ENCODE data around the gene CRIP2.

Gene CRIP2

DNA sequence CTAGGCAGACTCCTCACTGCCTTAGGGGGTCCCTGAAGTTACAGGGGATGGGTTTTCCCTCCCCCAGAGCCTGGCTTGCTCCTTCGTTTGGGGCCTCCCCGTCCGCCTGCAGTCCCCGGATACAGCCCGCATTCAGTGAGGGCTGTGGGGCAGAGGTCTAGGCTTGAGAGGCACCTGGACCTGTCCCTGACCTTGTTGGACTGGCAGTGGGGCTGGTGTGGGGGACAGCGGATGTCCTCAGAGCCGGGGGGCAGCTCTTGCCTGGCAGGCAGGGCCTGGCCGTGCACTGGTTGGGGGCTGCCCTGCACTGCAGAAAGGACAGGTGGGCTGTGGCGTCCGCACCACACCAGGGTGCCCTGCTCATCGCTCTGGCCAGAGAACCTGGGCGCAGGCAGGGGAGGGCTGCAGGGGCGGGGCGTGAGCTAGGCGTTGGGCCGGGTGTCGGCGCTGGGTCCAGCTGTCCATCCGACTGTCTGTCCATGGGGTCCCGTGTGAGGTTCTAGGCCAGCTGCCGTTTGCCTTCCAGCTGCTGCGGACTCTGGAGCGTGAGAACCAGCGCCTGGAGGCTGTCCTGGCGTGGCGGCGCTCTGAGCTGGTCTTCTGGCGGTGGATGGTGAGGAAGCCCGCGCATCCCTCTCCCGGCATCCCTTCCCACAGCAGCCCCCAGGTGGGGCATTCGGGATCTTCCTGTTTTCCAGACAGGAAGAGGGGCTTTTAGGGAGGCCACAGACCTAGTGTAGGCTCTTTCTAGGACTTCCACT lies 22.4 kb downstream of the CRIP2 start:
- Histone ChIP-seq H3K4me1 (ENCODE audit: control insufficient read depth, insufficient read depth, low read length, unreplicated experiment) (peaks cover under 1% of the 10 kb centered on the region), H3K36me3 (ENCODE audit: insufficient read depth, low read length) (no peaks in the 10 kb centered on the region), H3K27ac (ENCODE audit: low read depth, low read length) (no peak overlapping the region)

DNA sequence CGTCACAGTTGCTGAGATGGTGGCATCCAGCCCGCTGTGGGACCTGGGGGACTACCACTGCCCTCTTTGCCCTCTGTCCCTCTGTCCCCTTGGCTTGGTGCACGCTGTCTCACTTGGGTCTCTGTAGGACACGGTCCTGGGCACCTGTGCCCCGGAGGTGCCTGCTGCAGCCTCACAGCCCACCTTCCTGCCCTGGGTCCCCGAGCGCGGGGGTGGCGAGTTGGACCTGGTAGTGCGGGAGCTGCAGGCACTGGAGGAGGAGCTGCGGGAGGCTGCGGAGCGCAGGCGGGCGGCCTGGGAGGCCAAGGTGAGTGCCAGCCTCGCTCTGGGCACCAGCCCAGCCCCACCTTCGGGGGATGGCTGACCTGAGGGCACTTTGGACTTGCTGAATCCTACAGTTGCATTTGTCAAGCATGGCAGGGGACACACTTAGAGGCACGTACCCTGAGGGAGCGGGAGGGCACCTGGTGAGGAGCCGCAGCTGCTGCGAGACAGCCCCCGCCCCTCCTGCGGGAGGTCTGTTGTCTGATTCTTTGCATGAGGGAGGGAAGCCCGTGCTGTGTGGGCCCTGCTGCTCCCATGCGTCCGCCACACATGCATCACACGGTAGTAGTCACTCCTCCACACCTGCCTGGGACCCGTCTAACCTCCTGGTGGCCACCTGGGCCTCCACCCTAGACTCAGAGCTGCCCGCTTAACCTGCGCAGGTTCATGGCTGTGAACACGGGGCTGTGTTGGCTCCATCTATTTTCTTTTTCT lies 23.2 kb downstream of the CRIP2 start:
- H3K4me3 ChIP-seq (ENCODE audit: low read depth, low read length) = no peak overlapping the region
- no peaks in the 10 kb centered on the region for H3K27me3 ChIP-seq (ENCODE audit: insufficient read depth, low read length)
- H2AFZ ChIP-seq (ENCODE audit: low read length, unreplicated experiment) = no peak overlapping the region
- no peaks in the 10 kb centered on the region for H3K4me1 ChIP-seq (ENCODE audit: control insufficient read depth, insufficient read depth, low read length, unreplicated experiment)
- no peaks in the 10 kb centered on the region for H3K36me3 ChIP-seq (ENCODE audit: insufficient read depth, low read length)
- H3K79me2 ChIP-seq (ENCODE audit: control insufficient read depth, insufficient read depth, low read length, unreplicated experiment) = peaks cover 1% of the 10 kb centered on the region
- no peak overlapping the region for H3K27ac ChIP-seq (ENCODE audit: low read depth, low read length)

More for the DNA sequence above, 22.4 kb downstream of the CRIP2 start:
- Histone ChIP-seq H3K27me3 (ENCODE audit: insufficient read depth, low read length) (no peaks in the 10 kb centered on the region), H2AFZ (ENCODE audit: low read length, unreplicated experiment) (no peak overlapping the region), H3K4me3 (ENCODE audit: low read depth, low read length) (no peak overlapping the region), H3K79me2 (ENCODE audit: control insufficient read depth, insufficient read depth, low read length, unreplicated experiment) (peaks cover 3% of the 10 kb centered on the region)

DNA sequence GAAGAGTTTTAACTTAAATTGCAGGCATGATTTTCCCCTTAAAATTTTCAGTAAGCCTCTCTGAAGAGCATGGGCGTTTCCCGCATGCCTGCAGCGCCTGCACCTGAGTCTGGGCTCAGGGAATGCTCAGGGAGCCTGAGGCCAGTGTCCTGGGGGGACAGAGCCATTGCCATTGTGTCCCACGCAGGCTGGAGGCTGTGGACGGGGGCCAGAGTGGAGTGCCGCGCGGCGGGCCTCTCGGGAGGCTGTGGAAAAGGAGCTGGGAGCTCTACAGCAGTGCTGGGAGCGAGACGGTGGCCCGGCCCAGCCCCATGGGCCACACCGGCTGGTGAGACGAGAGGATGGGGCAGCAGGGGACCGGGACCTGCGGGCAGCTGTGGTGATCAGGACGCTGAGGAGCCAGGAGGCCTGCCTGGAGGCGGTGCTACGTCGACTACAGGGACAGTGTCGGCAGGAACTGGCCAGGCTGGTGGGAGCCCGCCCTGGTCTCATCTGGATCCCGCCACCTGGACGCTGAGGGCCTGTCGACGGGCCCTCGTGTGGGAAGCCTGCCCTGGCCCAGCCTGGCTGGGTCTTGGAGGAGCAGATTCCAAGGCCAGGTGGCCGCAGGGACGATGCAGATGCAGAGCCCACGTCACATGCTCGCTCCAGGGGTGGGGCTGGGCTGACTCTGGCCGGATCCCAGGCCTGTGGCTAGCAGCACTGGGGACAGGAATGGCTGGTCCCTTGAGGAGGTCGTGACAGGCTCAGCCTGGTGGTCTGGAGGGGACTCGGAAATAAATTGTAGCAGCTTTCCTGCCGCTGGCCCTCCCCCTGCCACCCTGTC lies 24.0 kb downstream of the CRIP2 start:
- Histone ChIP-seq H3K27ac (ENCODE audit: low read depth, low read length) (no peak overlapping the region), H3K4me1 (ENCODE audit: control insufficient read depth, insufficient read depth, low read length, unreplicated experiment) (no peaks in the 10 kb centered on the region), H2AFZ (ENCODE audit: low read length, unreplicated experiment) (no peak overlapping the region), H3K4me3 (ENCODE audit: low read depth, low read length) (no peak overlapping the region), H3K27me3 (ENCODE audit: insufficient read depth, low read length) (no peaks in the 10 kb centered on the region), H3K79me2 (ENCODE audit: control insufficient read depth, insufficient read depth, low read length, unreplicated experiment) (no peaks in the 10 kb centered on the region), H3K36me3 (ENCODE audit: insufficient read depth, low read length) (no peaks in the 10 kb centered on the region)

DNA sequence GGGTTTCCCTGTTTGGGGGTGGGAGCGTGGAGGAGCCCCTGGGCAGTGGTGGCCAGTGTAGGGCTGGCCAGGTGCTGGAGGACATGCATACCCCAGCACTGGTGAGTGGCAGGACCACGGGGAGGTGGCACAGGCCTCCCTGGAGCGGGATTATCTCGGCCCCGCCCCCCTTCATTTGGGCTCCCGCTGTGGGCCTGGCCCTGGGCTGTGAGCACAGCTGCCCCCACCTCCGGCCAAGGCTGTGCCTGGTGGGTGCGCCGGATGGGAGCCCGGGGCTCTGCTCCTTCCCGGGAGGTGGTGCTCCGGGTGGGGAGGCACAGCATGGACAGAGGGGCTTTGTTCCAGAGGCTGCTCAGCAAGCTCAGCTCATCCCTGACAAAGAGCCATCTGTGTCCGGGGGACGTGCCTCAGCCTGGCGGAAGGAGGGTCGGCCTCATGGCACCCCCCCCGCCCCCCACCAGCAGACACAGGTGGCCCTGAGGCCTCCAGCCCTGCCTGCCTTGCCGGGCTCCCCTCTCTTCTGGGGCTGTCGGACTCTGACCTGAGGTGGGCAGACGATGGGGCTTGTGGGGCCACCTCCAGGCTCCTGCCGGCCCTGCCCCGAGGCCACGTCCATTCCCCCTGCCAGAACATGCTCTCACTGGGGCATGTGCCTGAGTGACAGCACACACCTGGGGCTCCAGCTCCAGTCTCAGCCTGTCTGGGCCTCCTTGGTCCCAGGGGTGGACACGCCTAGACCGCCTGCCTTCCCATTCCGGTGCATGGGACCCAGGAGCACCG lies 24.8 kb downstream of the CRIP2 start:
- no peaks in the 10 kb centered on the region for H3K4me1 ChIP-seq (ENCODE audit: control insufficient read depth, insufficient read depth, low read length, unreplicated experiment)
- no peaks in the 10 kb centered on the region for H3K79me2 ChIP-seq (ENCODE audit: control insufficient read depth, insufficient read depth, low read length, unreplicated experiment)
- no peak overlapping the region for H3K27ac ChIP-seq (ENCODE audit: low read depth, low read length)
- H3K4me3 ChIP-seq (ENCODE audit: low read depth, low read length) = no peak overlapping the region
- H3K27me3 ChIP-seq (ENCODE audit: insufficient read depth, low read length) = no peaks in the 10 kb centered on the region
- no peaks in the 10 kb centered on the region for H3K36me3 ChIP-seq (ENCODE audit: insufficient read depth, low read length)
- no peak overlapping the region for H2AFZ ChIP-seq (ENCODE audit: low read length, unreplicated experiment)

DNA sequence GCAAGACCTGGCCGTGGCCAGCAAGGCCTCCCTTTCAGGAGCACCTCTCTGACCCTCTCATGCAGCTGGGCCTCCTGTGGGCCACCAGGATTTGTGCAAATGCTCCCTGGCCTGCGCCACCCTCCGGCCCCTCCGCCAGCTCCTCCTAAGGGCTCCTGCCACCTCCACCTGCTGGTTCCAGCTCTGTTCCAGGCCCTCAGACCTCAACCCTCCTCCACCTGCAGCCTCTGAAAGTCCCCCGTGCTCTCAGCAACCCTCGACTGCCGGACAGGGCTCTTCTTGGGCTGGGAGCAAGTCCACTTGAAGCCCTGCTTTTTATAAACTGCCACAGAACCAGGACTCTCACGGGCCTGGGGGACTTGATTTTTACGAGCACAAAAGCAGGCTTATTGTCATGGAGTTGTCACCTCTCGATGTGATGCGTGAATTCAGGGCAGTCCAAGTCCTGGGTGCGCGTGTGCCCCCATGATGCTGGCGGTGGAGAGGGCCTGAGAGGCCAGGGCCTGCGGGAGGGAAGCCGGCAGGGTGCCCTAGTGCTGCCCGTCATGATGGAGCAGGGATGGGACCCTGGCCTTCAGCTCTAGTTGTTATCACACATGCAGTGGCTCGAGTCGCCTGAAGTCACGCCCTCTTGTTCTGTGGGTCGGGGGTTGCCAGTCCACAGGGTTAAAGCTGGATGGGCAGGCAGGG lies 25.6 kb downstream of the CRIP2 start:
- no peak overlapping the region for H2AFZ ChIP-seq (ENCODE audit: low read length, unreplicated experiment)
- H3K27me3 ChIP-seq (ENCODE audit: insufficient read depth, low read length) = no peaks in the 10 kb centered on the region
- H3K79me2 ChIP-seq (ENCODE audit: control insufficient read depth, insufficient read depth, low read length, unreplicated experiment) = no peaks in the 10 kb centered on the region
- H3K36me3 ChIP-seq (ENCODE audit: insufficient read depth, low read length) = no peaks in the 10 kb centered on the region
- no peak overlapping the region for H3K4me3 ChIP-seq (ENCODE audit: low read depth, low read length)
- H3K27ac ChIP-seq (ENCODE audit: low read depth, low read length) = no peak overlapping the region
- H3K4me1 ChIP-seq (ENCODE audit: control insufficient read depth, insufficient read depth, low read length, unreplicated experiment) = no peaks in the 10 kb centered on the region

DNA sequence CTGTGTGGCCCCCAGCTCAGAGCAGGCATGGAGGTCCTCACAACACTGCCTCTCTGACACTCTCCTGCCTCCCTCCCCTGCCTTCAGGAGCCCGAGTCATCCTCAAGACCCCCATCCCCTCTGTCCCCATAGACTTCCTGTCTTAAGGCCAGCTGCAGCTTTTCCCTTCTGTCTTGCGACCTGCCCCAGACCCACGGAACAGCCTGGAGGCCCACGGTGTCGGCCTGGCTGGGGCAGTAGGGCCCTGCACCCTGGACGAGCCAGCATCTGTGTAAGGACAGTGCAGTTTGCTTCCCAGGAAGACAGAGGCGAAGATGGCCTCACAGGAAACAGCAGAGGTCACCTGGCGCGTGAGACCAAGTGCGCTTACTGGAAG lies 26.1 kb downstream of the CRIP2 start:
- Histone ChIP-seq H3K79me2 (ENCODE audit: control insufficient read depth, insufficient read depth, low read length, unreplicated experiment) (no peaks in the 10 kb centered on the region), H3K4me1 (ENCODE audit: control insufficient read depth, insufficient read depth, low read length, unreplicated experiment) (no peaks in the 10 kb centered on the region), H3K4me3 (ENCODE audit: low read depth, low read length) (no peak overlapping the region), H2AFZ (ENCODE audit: low read length, unreplicated experiment) (no peak overlapping the region), H3K36me3 (ENCODE audit: insufficient read depth, low read length) (no peaks in the 10 kb centered on the region), H3K27me3 (ENCODE audit: insufficient read depth, low read length) (no peaks in the 10 kb centered on the region), H3K27ac (ENCODE audit: low read depth, low read length) (no peak overlapping the region)

DNA sequence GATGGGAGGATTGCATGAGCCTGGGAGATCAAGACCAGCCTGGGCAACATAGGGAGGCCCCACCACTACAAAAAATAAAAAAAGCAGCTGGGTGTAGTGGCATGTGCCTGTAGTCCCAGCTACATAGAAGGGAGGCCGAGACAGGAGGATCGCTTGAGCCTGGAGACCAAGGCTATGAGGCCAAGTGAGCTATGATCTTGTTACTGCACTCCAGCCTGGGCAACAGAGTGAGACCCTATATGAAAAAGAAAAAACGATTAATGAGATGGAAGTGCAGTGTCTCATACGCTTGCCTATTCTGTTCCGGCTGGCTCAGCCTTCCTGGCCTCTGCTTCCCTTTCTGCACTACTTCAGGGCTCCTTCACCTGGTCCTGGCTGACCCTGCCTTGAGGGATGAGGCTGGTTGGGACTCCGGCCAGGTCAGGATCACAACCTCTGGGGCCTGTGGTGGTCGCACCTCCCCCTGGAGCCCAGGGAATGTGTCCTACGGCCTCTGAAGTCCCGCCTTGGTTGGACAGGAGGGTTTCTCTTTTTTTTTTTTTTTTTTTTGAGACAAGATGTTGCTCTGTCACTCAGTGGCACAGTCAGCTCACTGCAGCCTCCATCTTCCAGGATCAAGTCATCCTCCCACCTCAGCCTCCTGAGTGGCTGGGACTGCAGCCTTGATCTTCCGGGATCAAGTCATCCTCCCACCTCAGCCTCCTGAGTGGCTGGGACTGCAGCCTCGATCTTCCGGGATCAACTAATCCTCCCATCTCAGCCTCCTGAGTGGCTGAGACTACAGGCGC lies 27.1 kb downstream of the CRIP2 start:
- Histone ChIP-seq H3K36me3 (ENCODE audit: insufficient read depth, low read length) (no peaks in the 10 kb centered on the region), H3K4me3 (ENCODE audit: low read depth, low read length) (no peak overlapping the region), H3K4me1 (ENCODE audit: control insufficient read depth, insufficient read depth, low read length, unreplicated experiment) (no peaks in the 10 kb centered on the region), H2AFZ (ENCODE audit: low read length, unreplicated experiment) (no peak overlapping the region), H3K27me3 (ENCODE audit: insufficient read depth, low read length) (no peaks in the 10 kb centered on the region), H3K27ac (ENCODE audit: low read depth, low read length) (no peak overlapping the region), H3K79me2 (ENCODE audit: control insufficient read depth, insufficient read depth, low read length, unreplicated experiment) (no peaks in the 10 kb centered on the region)

DNA sequence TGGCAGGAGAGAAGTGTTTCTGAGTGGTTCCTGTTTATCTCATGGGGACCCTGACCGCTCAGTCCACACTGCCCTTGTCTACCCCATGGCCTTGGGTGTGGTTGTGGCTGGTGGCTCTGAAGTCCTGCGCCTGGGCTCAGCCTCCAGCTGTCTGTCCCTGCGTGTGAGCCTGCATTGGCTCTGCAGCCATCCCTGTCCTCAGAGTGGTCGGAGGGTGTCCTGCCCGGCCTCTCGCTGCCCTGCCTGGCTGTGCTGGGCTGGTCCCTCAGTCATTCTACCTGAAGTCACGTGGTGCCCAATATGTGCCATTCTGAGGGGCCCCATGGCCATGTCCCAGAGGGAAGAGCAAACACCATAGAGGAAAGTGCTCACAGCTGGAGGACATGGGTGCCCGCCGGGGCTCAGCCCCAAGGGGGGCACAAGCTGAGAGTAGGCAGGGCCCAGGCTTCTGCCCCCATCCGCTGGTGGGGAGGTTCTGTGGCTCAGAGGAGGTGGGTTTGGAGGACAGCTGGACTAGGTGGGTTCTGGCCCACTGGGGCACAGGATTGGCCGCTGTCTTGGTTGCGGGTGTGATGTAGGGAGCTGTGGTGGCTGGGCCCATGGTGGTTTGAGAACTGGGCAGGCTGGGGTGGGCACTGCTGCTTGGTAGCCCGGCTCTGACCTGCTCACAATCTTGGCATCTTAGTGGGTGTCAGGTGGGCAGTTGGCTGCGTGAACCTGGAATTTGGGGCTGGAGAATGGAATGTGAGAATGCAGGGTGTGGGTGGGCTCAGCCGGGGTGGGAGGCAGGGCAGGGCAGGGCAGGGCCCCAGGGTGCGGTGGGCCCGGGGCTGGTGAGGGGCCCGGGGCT lies 28.1 kb downstream of the CRIP2 start:
- no peaks in the 10 kb centered on the region for H3K4me1 ChIP-seq (ENCODE audit: control insufficient read depth, insufficient read depth, low read length, unreplicated experiment)
- no peak overlapping the region for H3K27ac ChIP-seq (ENCODE audit: low read depth, low read length)
- no peak overlapping the region for H3K4me3 ChIP-seq (ENCODE audit: low read depth, low read length)
- no peaks in the 10 kb centered on the region for H3K36me3 ChIP-seq (ENCODE audit: insufficient read depth, low read length)
- H3K27me3 ChIP-seq (ENCODE audit: insufficient read depth, low read length) = peaks cover 3% of the 10 kb centered on the region; the same call in 1 of the 2 replicates
- H3K79me2 ChIP-seq (ENCODE audit: control insufficient read depth, insufficient read depth, low read length, unreplicated experiment) = no peaks in the 10 kb centered on the region
- no peak overlapping the region for H2AFZ ChIP-seq (ENCODE audit: low read length, unreplicated experiment)

DNA sequence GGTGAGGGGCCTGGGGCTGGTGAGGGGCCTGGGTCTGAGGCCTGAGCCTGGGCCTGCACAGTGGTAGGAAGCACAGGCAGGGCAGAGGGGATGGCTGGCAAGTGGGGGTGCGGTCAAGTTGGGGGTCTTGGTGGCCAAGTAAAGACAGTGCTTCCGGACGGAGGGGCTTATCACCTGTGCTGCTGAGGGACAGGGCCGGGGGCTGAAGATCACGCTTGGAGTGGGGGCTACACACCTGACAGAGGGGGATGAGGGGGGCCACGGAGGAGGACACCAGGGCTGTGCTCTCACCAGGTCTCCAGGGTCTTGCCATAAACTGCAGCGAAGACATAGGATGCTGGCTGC lies 28.6 kb downstream of the CRIP2 start:
- no peaks in the 10 kb centered on the region for H3K36me3 ChIP-seq (ENCODE audit: insufficient read depth, low read length)
- peaks cover 9% of the 10 kb centered on the region; the same call in 1 of the 2 replicates for H3K27me3 ChIP-seq (ENCODE audit: insufficient read depth, low read length)
- no peaks in the 10 kb centered on the region for H3K4me1 ChIP-seq (ENCODE audit: control insufficient read depth, insufficient read depth, low read length, unreplicated experiment)
- H3K79me2 ChIP-seq (ENCODE audit: control insufficient read depth, insufficient read depth, low read length, unreplicated experiment) = no peaks in the 10 kb centered on the region
- no peak overlapping the region for H3K27ac ChIP-seq (ENCODE audit: low read depth, low read length)
- no peak overlapping the region for H2AFZ ChIP-seq (ENCODE audit: low read length, unreplicated experiment)
- H3K4me3 ChIP-seq (ENCODE audit: low read depth, low read length) = no peak overlapping the region
